EL (cell line): ENCODE data around the gene ISX.

Source experiments
- DNase-seq: peaks from one replicate; pipeline ENCODE4 v3.0.0-alpha.2; 2016

ISX gene

GRCh38 chr22:35114131-35114980 is 48.4 kb downstream of the ISX start:
- DNase-seq, result no peak

DNA sequence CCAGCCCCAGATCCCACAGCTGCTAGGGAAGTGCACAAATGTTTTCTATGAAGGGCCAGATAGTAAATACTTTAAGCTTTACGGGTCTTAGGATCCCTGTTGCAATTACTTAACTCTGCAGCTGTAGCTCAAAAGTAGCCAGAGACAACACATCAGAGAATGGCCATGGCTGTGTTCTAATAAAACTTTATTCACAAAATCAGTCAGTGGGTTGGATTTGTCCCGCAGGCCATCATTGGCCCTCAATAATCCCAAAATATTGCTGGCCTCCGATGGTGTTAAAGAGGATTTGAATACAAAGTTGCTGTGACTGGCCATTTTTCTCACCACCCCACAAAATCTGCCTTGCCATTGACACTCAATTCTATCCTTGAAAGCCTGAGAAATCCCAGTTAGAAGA is 49.6 kb downstream of the ISX start:
- no peak for DNase-seq

DNA sequence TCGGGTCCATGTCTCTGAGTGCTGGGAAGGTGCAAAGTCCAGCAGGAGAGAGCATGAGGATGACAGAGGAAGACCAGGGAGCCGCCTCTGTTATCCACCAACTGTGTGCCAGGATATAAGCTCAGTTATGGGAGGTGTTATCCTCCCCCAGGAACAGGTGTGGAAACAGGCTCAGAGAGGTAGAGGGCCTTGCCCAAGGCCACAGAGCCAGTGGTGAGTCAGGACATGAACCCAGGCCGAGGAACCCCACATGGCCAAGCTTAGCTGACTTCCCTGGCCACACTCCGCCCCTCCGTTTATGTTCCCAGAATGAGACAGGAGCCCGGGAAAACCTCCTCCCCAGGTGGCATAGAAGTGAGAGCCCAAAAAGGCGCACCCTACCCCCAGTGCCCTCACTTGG is 50.3 kb downstream of the ISX start:
- no peak for DNase-seq

- no peak for DNase-seq
Observed at GRCh38 chr22:35116817-35117216, 50.9 kb downstream of the ISX start.

DNA sequence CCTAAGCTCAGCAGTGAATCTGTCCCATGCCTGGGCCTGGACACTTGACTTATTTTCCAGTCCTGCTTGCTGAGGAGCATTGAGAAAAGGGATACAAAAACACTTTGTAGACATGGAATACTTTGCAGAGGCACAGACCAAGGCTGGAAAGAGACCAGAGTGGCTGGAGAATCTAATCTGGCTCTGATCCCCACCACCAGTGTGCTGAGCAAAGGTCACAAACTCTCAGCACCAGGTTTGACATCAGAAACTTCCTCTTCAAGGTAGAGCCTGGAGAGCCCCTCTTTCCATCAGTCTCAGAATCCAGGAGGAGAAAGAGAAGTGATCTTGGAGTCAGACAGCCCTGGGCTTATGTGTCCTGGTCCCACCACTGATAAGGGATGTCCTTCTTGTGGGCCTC is 53.5 kb downstream of the ISX start:
- no peak for DNase-seq

DNA sequence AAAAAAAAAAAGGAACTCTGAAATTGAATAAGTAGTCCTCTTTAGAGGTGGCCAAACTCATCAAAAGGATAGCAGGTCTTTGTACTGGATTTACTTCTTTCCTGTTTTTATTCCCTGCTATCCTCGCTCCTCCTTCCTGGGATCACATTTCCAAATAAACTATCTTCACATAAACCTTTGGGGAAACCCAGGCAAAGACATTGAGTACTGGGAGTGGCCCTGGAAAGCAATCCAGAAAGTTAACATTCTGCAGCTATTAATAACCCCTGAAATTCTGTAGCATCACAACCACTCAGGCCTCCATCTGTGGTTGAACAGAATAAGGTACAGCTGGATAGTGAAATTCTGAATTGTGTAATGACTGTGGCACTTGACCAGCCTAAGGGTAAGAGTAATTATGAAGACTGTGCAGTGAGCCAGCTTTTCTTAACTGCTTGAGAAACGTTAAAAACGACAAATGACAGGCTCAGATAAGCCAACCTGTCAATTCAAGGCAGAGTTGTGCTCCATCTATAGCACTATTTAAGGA is 58.8 kb downstream of the ISX start:
- DNase-seq, result no peak

DNA sequence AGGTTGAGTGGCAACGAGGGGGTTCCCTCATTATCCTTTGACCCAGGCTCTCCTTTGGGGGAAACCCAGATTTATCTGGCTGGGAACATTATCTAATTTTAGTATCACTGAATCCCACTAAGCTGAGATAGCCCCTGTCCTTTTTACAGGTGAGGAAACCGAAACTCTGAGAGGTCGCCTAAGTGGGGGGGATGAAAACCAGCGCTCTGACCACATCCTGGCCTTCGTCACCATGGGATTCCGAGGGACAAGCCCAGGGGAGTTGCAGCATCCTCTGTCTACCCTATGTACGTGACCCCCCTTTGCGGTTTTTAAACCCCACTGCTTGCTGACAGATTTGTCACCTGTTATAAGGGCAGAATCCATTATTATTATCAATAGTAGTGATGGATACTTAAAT is 61.0 kb downstream of the ISX start:
- no peak for DNase-seq

DNA sequence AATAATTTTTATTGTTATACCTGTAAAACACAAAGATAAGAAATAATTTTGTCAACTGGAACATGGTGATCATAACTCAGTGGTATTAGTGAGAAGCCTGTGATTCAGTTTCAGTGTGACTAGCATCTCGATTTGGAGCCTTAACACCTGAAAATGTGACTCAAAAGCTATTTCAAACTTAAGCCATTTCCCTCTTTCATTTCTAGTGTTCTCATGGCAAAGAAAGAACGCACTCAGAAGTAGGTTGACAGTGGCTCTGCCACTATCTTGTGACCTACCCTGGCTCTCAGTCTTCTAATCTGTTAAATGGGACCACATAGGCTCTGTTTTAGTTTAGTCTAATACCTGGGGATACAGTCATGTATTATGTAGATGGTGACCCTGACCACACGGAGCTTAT is 62.7 kb downstream of the ISX start:
- no peak for DNase-seq

DNA sequence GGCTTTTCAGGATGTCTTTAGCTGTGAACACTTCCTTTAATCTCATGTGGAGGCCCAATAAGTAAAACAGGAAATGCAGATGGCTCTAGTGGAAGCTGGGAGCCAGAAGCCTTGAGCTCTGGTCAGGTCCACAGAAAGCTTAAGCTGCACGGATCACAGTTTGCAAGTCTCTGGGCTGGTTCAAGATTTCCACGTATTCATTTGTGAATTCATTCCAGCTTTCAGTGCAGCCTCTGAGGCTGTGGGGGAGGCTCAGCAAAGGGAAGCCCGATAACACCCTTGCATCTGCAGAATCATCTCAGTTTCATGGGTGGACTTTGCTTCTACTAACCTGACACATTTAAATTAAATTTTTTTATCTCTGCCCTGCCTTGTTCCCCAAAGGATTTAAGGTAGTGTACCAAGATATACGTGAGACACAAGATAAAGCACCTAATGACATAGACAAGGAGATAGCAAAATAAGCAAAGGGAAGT is 65.6 kb downstream of the ISX start:
- DNase-seq, result no peak

DNA sequence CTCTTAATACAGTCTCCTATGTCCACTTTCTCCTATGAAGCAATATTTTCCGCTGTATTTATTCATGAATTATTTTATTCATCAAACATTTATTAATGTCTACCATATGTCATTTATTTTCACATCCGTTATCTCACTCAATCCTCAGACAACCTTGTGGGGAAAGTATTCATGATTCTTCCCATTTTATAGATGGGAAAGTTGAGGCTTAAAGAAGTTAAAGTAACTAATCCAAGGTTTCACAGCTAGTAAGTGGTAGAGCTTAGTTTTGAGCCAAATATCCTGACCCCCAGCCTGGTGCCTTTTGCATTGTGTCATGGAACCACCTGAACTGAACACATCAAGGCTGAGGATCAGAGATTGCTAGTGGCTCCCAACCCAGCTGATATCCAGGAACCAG is 66.6 kb downstream of the ISX start:
- DNase-seq, result no peak

- no peak for DNase-seq
Observed at GRCh38 chr22:35133702-35134380, 67.9 kb downstream of the ISX start.

DNA sequence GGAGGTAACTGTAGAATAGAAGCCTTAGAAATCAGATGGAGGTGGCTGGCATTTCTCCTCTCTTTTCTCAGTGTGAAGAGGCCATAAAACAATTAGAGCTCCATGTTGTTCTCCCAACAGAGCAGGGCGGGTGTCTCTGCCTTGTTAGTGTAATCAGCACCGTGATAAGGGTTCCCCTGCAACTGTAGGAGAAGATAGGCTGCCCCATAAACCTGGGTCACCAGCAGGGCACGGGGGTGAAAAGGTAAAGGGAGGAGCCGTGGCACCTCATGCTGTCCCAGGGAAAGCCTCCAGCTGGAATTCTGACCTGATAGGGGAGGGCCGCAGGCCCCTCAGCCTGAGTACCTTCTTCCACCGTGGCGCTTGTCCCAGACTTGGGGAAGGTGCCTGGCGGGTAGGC is 68.7 kb downstream of the ISX start:
- DNase-seq, result no peak

GRCh38 chr22:35135165-35135564 is 69.2 kb downstream of the ISX start:
- no peak for DNase-seq
